Dendritic cell treated with granulocyte-macrophage colony-stimulating factor and Interleukin-4, amounts not matched to agents 40 ng/mL and 50 ng/mL, for 4 days (primary cell): Measurements from ENCODE around the gene GALNT17.

ENCODE experiments used
- H3K27ac Mint-ChIP-seq: one replicate; pipeline ENCODE4 v1.8.0; 2022; ENCODE audit warnings: mild to moderate bottlenecking, mixed read lengths
- H3K27me3 Mint-ChIP-seq: one replicate; pipeline ENCODE4 v1.8.0; 2022; ENCODE audit warnings: mild to moderate bottlenecking, mixed read lengths
- H3K36me3 Mint-ChIP-seq: one replicate; pipeline ENCODE4 v1.8.0; 2022; ENCODE audit warnings: low read depth, mixed read lengths
- H3K4me1 Mint-ChIP-seq: one replicate; pipeline ENCODE4 v1.8.0; 2022; ENCODE audit warnings: low read depth, mixed read lengths
- H3K4me3 Mint-ChIP-seq: one replicate; pipeline ENCODE4 v1.8.0; 2022; ENCODE audit warnings: mild to moderate bottlenecking, moderate library complexity, mixed read lengths
- H3K9me3 Mint-ChIP-seq: one replicate; pipeline ENCODE4 v1.8.0; 2022; ENCODE audit warnings: mixed read lengths
- intact Hi-C: fragments of 100-400 bp; cut with micrococcal nuclease; formaldehyde crosslinking; loops from one replicate; pipeline ENCODE4 v1.15.0; 2022

GALNT17 gene

GRCh38 chr7:71300086-71300485, 168.1 kb downstream of the GALNT17 start:
- H3K36me3 Mint-ChIP-seq: no peaks in the 10 kb centered on the region
- intact Hi-C loops: no loop called here
- H3K4me3 Mint-ChIP-seq: no peak overlapping the region
- peaks cover 8% of the 10 kb centered on the region for H3K9me3 Mint-ChIP-seq
- H3K4me1 Mint-ChIP-seq: no peaks in the 10 kb centered on the region
- H3K27me3 Mint-ChIP-seq: no peaks in the 10 kb centered on the region
- no peak overlapping the region for H3K27ac Mint-ChIP-seq

- peaks cover 3% of the 10 kb centered on the region for H3K9me3 Mint-ChIP-seq
- H3K36me3 Mint-ChIP-seq: no peaks in the 10 kb centered on the region
These were observed 168.7 kb downstream of the GALNT17 start for GRCh38 chr7:71300603-71301002.

DNA sequence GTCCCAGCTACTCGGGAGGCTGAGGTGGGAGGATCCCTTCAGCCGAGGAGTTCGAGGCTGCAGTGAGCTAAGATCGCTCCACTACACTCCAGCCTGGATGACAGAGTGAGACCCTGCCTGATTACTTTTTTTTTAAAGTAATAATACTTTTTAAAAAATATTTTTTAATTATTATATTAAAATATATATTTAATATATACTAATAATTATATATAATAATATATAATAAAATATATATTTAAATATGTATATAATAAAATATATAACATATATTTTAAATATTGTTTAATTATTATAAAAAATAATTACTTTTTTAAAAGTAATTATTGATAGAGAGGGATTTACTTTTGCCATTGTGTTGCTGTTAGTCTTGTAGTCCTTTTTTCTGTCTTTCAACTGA, 169.2 kb downstream of the GALNT17 start:
- intact Hi-C loops: no loop called here
- Mint-ChIP-seq H3K36me3 (no peaks in the 10 kb centered on the region), H3K27ac (no peak overlapping the region), H3K4me1 (no peaks in the 10 kb centered on the region), H3K9me3 (peaks cover 3% of the 10 kb centered on the region), H3K27me3 (no peaks in the 10 kb centered on the region), H3K4me3 (no peak overlapping the region)

More at GRCh38 chr7:71300603-71301002, 168.7 kb downstream of the GALNT17 start:
- Mint-ChIP-seq H3K4me1 (no peaks in the 10 kb centered on the region), H3K27me3 (no peaks in the 10 kb centered on the region), H3K4me3 (no peak overlapping the region), H3K27ac (no peak overlapping the region)
- intact Hi-C loops: no loop called here

DNA sequence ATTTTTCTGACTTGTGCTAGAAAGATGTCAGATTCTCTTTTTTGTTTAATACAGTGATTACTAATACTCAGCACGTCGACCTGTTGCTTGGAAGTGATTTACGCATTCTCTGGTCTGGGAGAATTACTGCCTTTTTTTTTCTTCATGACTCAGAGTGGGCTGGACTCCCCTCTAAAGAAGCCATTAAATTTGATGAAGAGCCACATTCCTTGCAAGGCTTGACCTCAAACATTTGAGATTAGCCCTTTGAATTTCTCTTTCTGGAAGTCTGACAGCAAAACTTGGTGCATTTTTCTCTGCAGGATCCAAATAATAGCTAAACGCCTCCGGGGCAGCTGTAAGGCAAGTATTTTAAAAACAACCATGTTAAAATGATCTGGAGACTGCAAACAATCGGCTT, 171.6 kb downstream of the GALNT17 start:
- H3K36me3 Mint-ChIP-seq: no peaks in the 10 kb centered on the region
- H3K4me3 Mint-ChIP-seq: no peak overlapping the region
- no peaks in the 10 kb centered on the region for H3K27me3 Mint-ChIP-seq
- H3K9me3 Mint-ChIP-seq: peaks cover 25% of the 10 kb centered on the region
- H3K4me1 Mint-ChIP-seq: no peaks in the 10 kb centered on the region
- intact Hi-C loops: no loop called here
- no peak overlapping the region for H3K27ac Mint-ChIP-seq

DNA sequence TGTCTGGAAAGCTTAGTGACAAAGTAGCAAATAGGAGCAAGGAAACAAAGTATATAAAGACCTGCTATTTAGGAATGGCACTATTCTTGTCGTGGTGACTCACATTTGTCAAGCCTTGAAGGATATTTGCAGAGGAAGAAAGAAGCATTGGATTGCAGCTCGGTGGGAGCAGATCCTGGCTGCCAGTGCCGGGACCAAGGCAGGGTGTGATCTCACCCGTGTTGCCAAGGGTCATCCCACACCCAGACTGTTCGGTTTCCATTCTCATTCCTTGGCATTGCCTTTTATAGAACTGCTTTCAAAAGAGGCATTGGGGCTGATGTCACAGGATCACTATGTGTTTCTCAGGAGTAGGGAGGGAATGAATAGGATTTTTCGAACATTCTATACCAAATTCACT, 176.2 kb downstream of the GALNT17 start:
- H3K27ac Mint-ChIP-seq: no peak overlapping the region
- H3K27me3 Mint-ChIP-seq: no peaks in the 10 kb centered on the region
- H3K9me3 Mint-ChIP-seq: peaks cover 53% of the 10 kb centered on the region
- intact Hi-C loops: no loop called here
- H3K4me1 Mint-ChIP-seq: no peaks in the 10 kb centered on the region
- no peaks in the 10 kb centered on the region for H3K36me3 Mint-ChIP-seq
- H3K4me3 Mint-ChIP-seq: no peak overlapping the region

- H3K36me3 Mint-ChIP-seq: no peaks in the 10 kb centered on the region
- no peaks in the 10 kb centered on the region for H3K4me1 Mint-ChIP-seq
- intact Hi-C loops: no loop called here
- H3K27ac Mint-ChIP-seq: no peak overlapping the region
- H3K27me3 Mint-ChIP-seq: no peaks in the 10 kb centered on the region
- peaks cover 73% of the 10 kb centered on the region for H3K9me3 Mint-ChIP-seq
- no peak overlapping the region for H3K4me3 Mint-ChIP-seq
These were observed 179.6 kb downstream of the GALNT17 start for GRCh38 chr7:71311576-71311975.

DNA sequence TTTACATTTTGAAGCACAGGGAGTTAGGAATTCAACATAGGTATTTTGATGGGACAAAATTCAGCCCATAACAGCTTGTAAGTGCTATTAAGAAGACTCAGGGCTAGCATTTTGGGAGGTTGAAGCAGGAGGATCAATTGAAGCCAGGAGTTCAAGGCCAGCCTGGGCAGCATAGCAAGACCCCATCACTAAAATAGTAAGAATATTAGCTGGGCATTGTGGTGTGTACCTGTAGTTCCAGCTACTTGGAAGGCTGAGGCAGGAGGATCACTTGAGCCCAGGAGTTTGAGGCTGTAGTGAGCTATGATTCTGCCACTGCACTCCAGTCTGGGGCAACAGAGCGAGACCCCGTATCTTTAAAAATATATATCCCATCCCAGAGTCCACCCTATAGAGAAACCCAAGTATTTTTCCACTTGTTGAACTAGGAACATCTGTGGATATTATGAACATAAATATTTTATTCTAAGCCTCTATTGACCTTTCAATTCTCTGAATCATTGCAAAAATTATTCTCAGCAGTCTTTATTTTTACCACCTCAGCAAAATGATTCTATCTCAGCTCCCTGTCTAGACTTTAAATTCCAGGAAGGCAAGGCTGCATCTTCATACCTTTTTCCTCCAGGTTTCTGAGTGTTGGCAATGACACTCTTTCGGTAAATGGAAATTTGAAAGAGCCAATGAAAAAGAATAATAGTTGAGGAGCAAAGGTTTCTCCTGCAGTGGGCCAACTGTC, 181.0 kb downstream of the GALNT17 start:
- Mint-ChIP-seq H3K27ac (no peak overlapping the region), H3K4me3 (no peak overlapping the region), H3K4me1 (no peaks in the 10 kb centered on the region), H3K27me3 (no peaks in the 10 kb centered on the region), H3K9me3 (peaks cover 73% of the 10 kb centered on the region), H3K36me3 (no peaks in the 10 kb centered on the region)
- intact Hi-C loops: no loop called here

DNA sequence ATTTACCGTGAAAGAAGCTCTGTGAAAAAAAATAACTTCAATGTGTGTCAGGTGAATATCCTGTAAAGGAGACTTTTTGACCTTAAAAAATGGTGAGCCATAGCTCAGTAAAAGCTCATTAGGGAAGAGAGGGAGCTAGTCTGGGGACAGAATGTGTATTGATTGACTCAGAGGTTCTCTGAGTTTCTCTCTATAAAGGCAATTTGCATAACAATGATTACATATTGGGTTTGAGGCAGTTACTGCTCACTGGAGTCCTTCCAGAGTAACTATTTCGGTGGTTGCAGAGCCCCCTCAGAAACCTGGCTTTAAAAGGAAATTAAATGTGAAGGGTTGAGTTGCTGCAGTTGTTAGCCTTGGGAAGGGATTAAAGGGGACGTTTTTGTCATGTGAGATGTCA, 181.6 kb downstream of the GALNT17 start:
- Mint-ChIP-seq H3K36me3 (no peaks in the 10 kb centered on the region), H3K9me3 (peaks cover 69% of the 10 kb centered on the region), H3K4me1 (no peaks in the 10 kb centered on the region), H3K27ac (no peak overlapping the region), H3K27me3 (no peaks in the 10 kb centered on the region), H3K4me3 (no peak overlapping the region)
- intact Hi-C loops: no loop called here

- Mint-ChIP-seq H3K4me1 (no peaks in the 10 kb centered on the region), H3K27ac (no peak overlapping the region), H3K9me3 (peaks cover 60% of the 10 kb centered on the region), H3K36me3 (no peaks in the 10 kb centered on the region), H3K27me3 (no peaks in the 10 kb centered on the region), H3K4me3 (no peak overlapping the region)
- intact Hi-C loops: no loop called here
These were observed 189.0 kb downstream of the GALNT17 start for GRCh38 chr7:71320916-71321315.

DNA sequence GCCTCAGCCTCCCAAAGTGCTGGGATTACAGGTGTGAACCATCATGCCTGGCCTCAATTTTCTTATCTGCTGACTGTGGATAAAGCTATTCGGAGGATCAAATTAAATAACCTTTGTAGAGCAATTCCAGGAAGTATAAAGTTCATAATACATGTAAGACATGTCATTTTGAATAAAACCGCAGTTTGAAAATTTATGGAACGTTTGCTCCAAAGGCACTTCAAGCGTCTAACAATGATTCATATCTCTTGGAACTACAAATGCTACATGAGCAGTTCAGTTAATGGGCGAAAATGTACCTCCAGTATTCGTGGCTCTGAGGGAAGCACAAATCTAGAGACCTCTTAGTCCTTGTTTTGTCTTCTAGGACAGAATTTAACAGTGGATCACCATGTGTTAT, 190.3 kb downstream of the GALNT17 start:
- Mint-ChIP-seq H3K9me3 (peaks cover 49% of the 10 kb centered on the region), H3K36me3 (no peaks in the 10 kb centered on the region), H3K27ac (no peak overlapping the region), H3K4me1 (no peaks in the 10 kb centered on the region), H3K4me3 (no peak overlapping the region), H3K27me3 (no peaks in the 10 kb centered on the region)
- intact Hi-C loops: no loop called here

- Mint-ChIP-seq H3K27ac (no peak overlapping the region), H3K4me1 (no peaks in the 10 kb centered on the region), H3K4me3 (no peak overlapping the region), H3K36me3 (no peaks in the 10 kb centered on the region), H3K9me3 (peaks cover 40% of the 10 kb centered on the region), H3K27me3 (no peaks in the 10 kb centered on the region)
- intact Hi-C loops: no loop called here
These were observed 191.8 kb downstream of the GALNT17 start for GRCh38 chr7:71323726-71324125.

DNA sequence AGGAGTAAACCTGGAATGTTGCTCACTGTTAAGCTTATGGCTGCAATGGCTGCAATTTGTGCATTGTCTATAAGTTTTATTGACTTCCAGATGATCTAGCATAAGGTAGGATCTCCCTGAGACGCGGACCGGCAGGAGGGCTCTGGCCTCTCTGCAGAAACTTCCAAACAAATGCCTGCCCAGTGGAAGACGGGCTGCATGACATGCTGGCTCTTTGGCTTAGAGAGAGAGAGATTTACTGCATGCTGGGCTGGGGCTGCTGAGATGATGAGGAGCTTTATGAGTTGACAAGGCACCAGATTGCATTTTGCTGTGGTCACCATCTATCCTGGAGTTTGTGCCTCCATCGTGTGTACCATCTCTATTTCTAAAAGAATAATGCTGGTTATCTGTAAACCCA, 193.2 kb downstream of the GALNT17 start:
- H3K9me3 Mint-ChIP-seq: peaks cover 28% of the 10 kb centered on the region
- no peak overlapping the region for H3K27ac Mint-ChIP-seq
- H3K4me1 Mint-ChIP-seq: no peaks in the 10 kb centered on the region
- intact Hi-C loops: no loop called here
- H3K36me3 Mint-ChIP-seq: no peaks in the 10 kb centered on the region
- no peak overlapping the region for H3K4me3 Mint-ChIP-seq
- H3K27me3 Mint-ChIP-seq: no peaks in the 10 kb centered on the region

GRCh38 chr7:71326595-71326994, 194.7 kb downstream of the GALNT17 start:
- Mint-ChIP-seq H3K4me3 (no peak overlapping the region), H3K9me3 (peaks cover 37% of the 10 kb centered on the region), H3K27ac (no peak overlapping the region), H3K27me3 (no peaks in the 10 kb centered on the region), H3K36me3 (no peaks in the 10 kb centered on the region), H3K4me1 (no peaks in the 10 kb centered on the region)
- intact Hi-C loops: no loop called here

DNA sequence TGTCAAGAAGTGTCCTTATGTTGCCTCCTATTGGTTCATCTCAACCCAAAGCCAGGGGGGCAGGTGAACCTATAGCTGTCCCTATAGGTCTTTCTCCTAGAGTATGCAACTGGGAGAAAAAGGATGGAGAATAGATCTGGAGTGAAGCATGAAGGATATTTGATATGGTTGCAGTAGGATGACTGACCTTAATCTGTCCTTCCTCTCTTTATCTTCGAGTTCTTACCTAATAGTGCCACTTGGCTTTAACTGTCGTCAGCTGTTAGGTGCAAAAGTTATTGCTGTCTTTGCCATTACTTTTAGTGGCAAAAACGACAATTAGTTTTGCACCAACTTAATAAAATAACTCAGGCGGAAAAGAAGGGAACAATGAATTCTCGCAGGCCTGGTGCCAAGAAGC, 196.0 kb downstream of the GALNT17 start:
- H3K27me3 Mint-ChIP-seq: no peaks in the 10 kb centered on the region
- intact Hi-C loops: no loop called here
- H3K4me1 Mint-ChIP-seq: no peaks in the 10 kb centered on the region
- H3K36me3 Mint-ChIP-seq: no peaks in the 10 kb centered on the region
- no peak overlapping the region for H3K27ac Mint-ChIP-seq
- no peak overlapping the region for H3K4me3 Mint-ChIP-seq
- H3K9me3 Mint-ChIP-seq: peaks cover 25% of the 10 kb centered on the region

DNA sequence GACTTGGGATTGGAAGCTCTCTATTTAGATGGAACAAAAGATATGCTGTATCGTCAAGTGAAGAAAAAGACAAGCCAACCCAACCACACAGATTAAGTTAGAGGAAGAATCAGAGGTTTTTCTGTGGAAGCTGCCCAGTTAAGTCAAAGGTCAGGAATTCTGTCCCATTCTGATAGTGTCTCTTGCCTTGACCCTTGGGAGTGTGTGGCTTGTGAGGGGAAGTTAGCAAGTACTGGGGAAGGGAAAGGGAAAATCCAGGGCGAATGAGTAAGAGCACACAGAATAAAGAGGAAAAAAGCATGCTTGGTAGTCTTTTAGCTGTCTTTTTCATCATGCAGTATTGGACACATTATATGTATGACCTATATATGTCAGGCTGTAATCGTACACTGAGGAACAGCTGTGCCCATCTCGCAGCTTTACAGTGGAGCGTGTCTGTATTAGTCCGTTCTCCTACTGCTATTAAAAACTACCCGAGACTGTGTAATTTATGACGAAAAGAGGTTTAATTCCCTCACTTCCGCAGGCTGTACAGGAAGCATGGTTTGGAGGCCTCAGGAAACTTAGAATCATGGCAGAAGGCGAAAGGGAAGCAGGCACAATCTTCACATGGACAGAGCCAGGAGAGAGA, 197.2 kb downstream of the GALNT17 start:
- H3K27ac Mint-ChIP-seq: no peak overlapping the region
- intact Hi-C loops: no loop called here
- H3K36me3 Mint-ChIP-seq: no peaks in the 10 kb centered on the region
- H3K27me3 Mint-ChIP-seq: no peaks in the 10 kb centered on the region
- peaks cover 17% of the 10 kb centered on the region for H3K9me3 Mint-ChIP-seq
- no peaks in the 10 kb centered on the region for H3K4me1 Mint-ChIP-seq
- H3K4me3 Mint-ChIP-seq: no peak overlapping the region
